Thyroid gland (tissue), 4 donors: ENCODE measurements around the gene CCL4. TPM values are rescaled to one million over a fixed set of nuclear protein-coding genes. Genes with fewer than 3 reads are reported as not detected.

Experiments used
- DNase-seq, 2 donors: peaks; one replicate each; pipeline ENCODE4 v3.0.0-alpha.2; 2019
- H3K27ac ChIP-seq, 3 donors: fragments of 200-600 bp; sonication (generic); 1 replicate in 2 of 3; 2 replicates in 1 of 3; pipeline ENCODE4 v1.5.1; 2016 to 2019; ENCODE audit warnings: mild to moderate bottlenecking in 1 of 3, moderate library complexity in 1 of 3
- H3K27me3 ChIP-seq: fragments of 200-600 bp; sonication (generic); one replicate; pipeline ENCODE4 v1.5.1; 2019
- H3K36me3 ChIP-seq, 2 donors: fragments of 200-600 bp; sonication (generic); one replicate each; pipeline ENCODE4 v1.5.1; 2016 to 2019
- H3K4me1 ChIP-seq, 2 donors: fragments of 200-600 bp; sonication (generic); one replicate each; pipeline ENCODE4 v1.5.1; 2017 to 2019
- H3K4me3 ChIP-seq, 3 donors: fragments of 200-600 bp; sonication (generic); replicated peaks in 1 of 3; 1 replicate in 2 of 3; 2 replicates in 1 of 3; pipeline ENCODE4 v1.5.1; 2016; ENCODE audit warnings: mild to moderate bottlenecking in 1 of 3
- H3K9me3 ChIP-seq: fragments of 200-600 bp; sonication (generic); one replicate; pipeline ENCODE4 v1.5.1; 2017
- POLR2A ChIP-seq, 2 donors: fragments of 450-650 bp; IDR thresholded peaks; one replicate each; pipeline ENCODE4 v1.6.1; 2017; ENCODE audit warnings: antibody characterized with exemption in 2 of 2, mild to moderate bottlenecking in 2 of 2, moderate library complexity in 1 of 2
- WGBS, 2 donors: methylation state at CpG; one replicate each; pipeline ENCODE4 v1.1.5; 2017; 5-methylcytosine and 5-hydroxymethylcytosine counted together
- intact Hi-C: fragments of 100-400 bp; cut with DNase I; formaldehyde crosslinking; loops from one replicate; pipeline ENCODE4 v1.15.1; 2023
- small RNA-seq: library from RNA; depleted of rRNA; stranded (forward); fragments of <200 nt; gene quantifications from one replicate; pipeline ENCODE3, GENCODE V24; 2016
- total RNA-seq, 4 donors: library from RNA; depleted of rRNA; stranded (reverse); fragments of >200 nt; gene quantifications; one replicate each; pipeline ENCODE4 v1.2.3, GENCODE V29; 2016
- TF ChIP-seq, protein P1 (sequence below), 6 experiments: fragments of 200-600 bp in 3 of 6; fragments of 450-650 bp in 3 of 6; sonication (generic) in 3 of 6; IDR thresholded peaks; one replicate each; pipeline ENCODE4 v1.5.1; 2016 to 2019; ENCODE audit warnings: antibody characterized with exemption in 6 of 6, mild to moderate bottlenecking in 2 of 6, inconsistent platforms in 1 of 6, moderate library complexity in 1 of 6

The CCL4 gene
- total RNA-seq, 4 donors from 2014 or later = 0.78 to 4.3 (median 2.7) TPM; not detected in 1

- H3K27ac ChIP-seq = no peak overlapping the region
- no peak for TF ChIP-seq POLR2A (IDR thresholded peaks at IDR 0.05)
- TF ChIP-seq, protein P1, sequence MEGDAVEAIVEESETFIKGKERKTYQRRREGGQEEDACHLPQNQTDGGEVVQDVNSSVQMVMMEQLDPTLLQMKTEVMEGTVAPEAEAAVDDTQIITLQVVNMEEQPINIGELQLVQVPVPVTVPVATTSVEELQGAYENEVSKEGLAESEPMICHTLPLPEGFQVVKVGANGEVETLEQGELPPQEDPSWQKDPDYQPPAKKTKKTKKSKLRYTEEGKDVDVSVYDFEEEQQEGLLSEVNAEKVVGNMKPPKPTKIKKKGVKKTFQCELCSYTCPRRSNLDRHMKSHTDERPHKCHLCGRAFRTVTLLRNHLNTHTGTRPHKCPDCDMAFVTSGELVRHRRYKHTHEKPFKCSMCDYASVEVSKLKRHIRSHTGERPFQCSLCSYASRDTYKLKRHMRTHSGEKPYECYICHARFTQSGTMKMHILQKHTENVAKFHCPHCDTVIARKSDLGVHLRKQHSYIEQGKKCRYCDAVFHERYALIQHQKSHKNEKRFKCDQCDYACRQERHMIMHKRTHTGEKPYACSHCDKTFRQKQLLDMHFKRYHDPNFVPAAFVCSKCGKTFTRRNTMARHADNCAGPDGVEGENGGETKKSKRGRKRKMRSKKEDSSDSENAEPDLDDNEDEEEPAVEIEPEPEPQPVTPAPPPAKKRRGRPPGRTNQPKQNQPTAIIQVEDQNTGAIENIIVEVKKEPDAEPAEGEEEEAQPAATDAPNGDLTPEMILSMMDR (IDR thresholded peaks at IDR 0.05) = no peak
- WGBS, 2 donors = 64 to 70% methylated on average over 11 of the region's 11 CpGs
- no peak for DNase-seq
- no peaks in the 10 kb centered on the region for H3K36me3 ChIP-seq
- H3K4me3 ChIP-seq = no peak overlapping the region
- H3K27me3 ChIP-seq = peaks cover 6% of the 10 kb centered on the region
- H3K4me1 ChIP-seq = no peaks in the 10 kb centered on the region
- H3K9me3 ChIP-seq = no peaks in the 10 kb centered on the region
- intact Hi-C loops = loop anchor here (5.0 kb wide), 1 partner anchor 177 kb away; no protein-coding TSS in a partner anchor
Observed at GRCh38 chr17:36149296-36149820, 45.7 kb downstream of the CCL4 start.

GRCh38 chr17:36151891-36152638 is 48.4 kb downstream of the CCL4 start:
- intact Hi-C loops = no loop called here
- WGBS, 2 donors = 68 to 75% methylated on average over 4 of the region's 4 CpGs
- DNase-seq = no peak
- Histone ChIP-seq H3K4me1 (no peaks in the 10 kb centered on the region), H3K27ac (no peak overlapping the region), H3K27me3 (peaks cover 6% of the 10 kb centered on the region), H3K9me3 (no peaks in the 10 kb centered on the region), H3K4me3 (no peak overlapping the region), H3K36me3 (no peaks in the 10 kb centered on the region)
- TF ChIP-seq, protein P1 (IDR thresholded peaks at IDR 0.05) = no peak
- TF ChIP-seq POLR2A (IDR thresholded peaks at IDR 0.05) = no peak

- Histone ChIP-seq H3K9me3 (no peaks in the 10 kb centered on the region), H3K4me1 (no peaks in the 10 kb centered on the region), H3K36me3 (no peaks in the 10 kb centered on the region), H3K27ac (no peak overlapping the region), H3K4me3 (no peak overlapping the region), H3K27me3 (peaks cover 6% of the 10 kb centered on the region)
- no peak for TF ChIP-seq POLR2A (IDR thresholded peaks at IDR 0.05)
- TF ChIP-seq, protein P1 (IDR thresholded peaks at IDR 0.05) = no peak
- DNase-seq = no peak
- WGBS, 2 donors = 84 to 89% methylated on average over 8 of the region's 8 CpGs
- intact Hi-C loops = no loop called here
Observed at GRCh38 chr17:36152639-36153120, 49.1 kb downstream of the CCL4 start.

GRCh38 chr17:36153895-36154610 is 50.4 kb downstream of the CCL4 start:
- H3K27ac ChIP-seq = no peak overlapping the region
- no peak for TF ChIP-seq POLR2A (IDR thresholded peaks at IDR 0.05)
- TF ChIP-seq, protein P1 (IDR thresholded peaks at IDR 0.05) = no peak
- 61 to 64% methylated on average over 10 of the region's 10 CpGs for WGBS, 2 donors
- no peaks in the 10 kb centered on the region for H3K9me3 ChIP-seq
- H3K4me1 ChIP-seq = no peaks in the 10 kb centered on the region
- H3K27me3 ChIP-seq = peaks cover 6% of the 10 kb centered on the region
- no peak for DNase-seq
- H3K4me3 ChIP-seq = no peak overlapping the region
- H3K36me3 ChIP-seq = no peaks in the 10 kb centered on the region
- intact Hi-C loops = no loop called here

Small RNA genes lying within 50 kb of the gene (small RNA-seq; reads per million reads assigned to genes)
- gene RN7SL301P = not detected

Other genes starting within 250 kb of the CCL4 start
- under 1 TPM in 1 of 4 donors, not detected in 3; 0.40 TPM for gene HEATR9, start 234.9 kb upstream of the CCL4 start, total RNA-seq
- 1 to 10 TPM; 2.1 to 5.3 (median 3.8) TPM for gene CCL5, start 223.5 kb upstream of the CCL4 start, total RNA-seq
- gene RDM1, start 173.1 kb upstream of the CCL4 start, total RNA-seq = under 1 TPM in 1 of 4 donors, not detected in 3; 0.93 TPM
- not detected for gene LYZL6, start 160.1 kb upstream of the CCL4 start, total RNA-seq
- gene CCL16, start 122.3 kb upstream of the CCL4 start, total RNA-seq = under 1 TPM in 1 of 4 donors, not detected in 3; 0.81 TPM
- gene CCL14, start 117.1 kb upstream of the CCL4 start, total RNA-seq = 10 to 100 TPM in 3 of 4 donors, 1 to 10 TPM in 1; 3.0 to 43.0 (median 23.2) TPM
- gene CCL15, start 102.3 kb upstream of the CCL4 start, total RNA-seq = under 1 TPM in 1 of 4 donors, not detected in 3; 0.33 TPM
- gene CCL23, start 85.9 kb upstream of the CCL4 start, total RNA-seq = 1 to 10 TPM in 2 of 4 donors, not detected in 2; 2.7 to 3.8 TPM
- gene CCL18, start 39.6 kb upstream of the CCL4 start, total RNA-seq = 1 to 10 TPM in 2 of 4 donors, under 1 TPM in 1, not detected in 1; 0.89 to 4.7 (median 2.5) TPM
- 1 to 10 TPM in 2 of 4 donors, not detected in 2; 1.7 to 3.9 TPM for gene CCL3, start 13.7 kb upstream of the CCL4 start, total RNA-seq
- gene TBC1D3B, start 72.8 kb downstream of the CCL4 start, total RNA-seq = 1 to 10 TPM in 1 of 4 donors, not detected in 3; 3.9 TPM
- gene CCL3L1, start 92.9 kb downstream of the CCL4 start, total RNA-seq = not detected
- 1 to 10 TPM in 1 of 4 donors, not detected in 3; 2.3 TPM for gene CCL4L2, start 107.2 kb downstream of the CCL4 start, total RNA-seq
- gene TBC1D3I, start 160.7 kb downstream of the CCL4 start, total RNA-seq = under 1 TPM in 1 of 4 donors, not detected in 3; 0.54 TPM
- gene TBC1D3G, start 220.1 kb downstream of the CCL4 start, total RNA-seq = 1 to 10 TPM in 1 of 4 donors, not detected in 3; 1.2 TPM